Prostate gland (tissue), 2 donors: Measurements from ENCODE around the gene MOG. TPM values are rescaled to one million over a fixed set of nuclear protein-coding genes. Genes with fewer than 3 reads are reported as not detected.

ENCODE experiments used
- DNase-seq: peaks from one replicate; pipeline ENCODE4 v3.0.0-alpha.2; 2019; ENCODE audit warnings: low spot score
- H3K27ac ChIP-seq, 2 donors: fragments of 200-600 bp; sonication (generic); 2 replicates each; pipeline ENCODE4 v1.5.1; 2017 to 2019
- H3K27me3 ChIP-seq: fragments of 200-600 bp; sonication (generic); replicated peaks from 2 replicates; pipeline ENCODE4 v1.5.1; 2019; ENCODE audit not compliant: insufficient read depth
- H3K36me3 ChIP-seq, 2 donors: fragments of 200-600 bp; sonication (generic); 1 replicate in 1 of 2; 2 replicates in 1 of 2; pipeline versions ENCODE4 v1.5.1 to v1.8.1; 2017 to 2019
- H3K4me1 ChIP-seq: fragments of 200-600 bp; sonication (generic); replicated peaks from 2 replicates; pipeline ENCODE4 v1.5.1; 2019
- H3K4me3 ChIP-seq, 2 donors: fragments of 200-600 bp; sonication (generic); 2 replicates each; pipeline ENCODE4 v1.5.1; 2017 to 2019
- H3K9me3 ChIP-seq: fragments of 200-600 bp; sonication (generic); 2 replicates; pipeline ENCODE4 v1.5.1; 2017
- CTCF ChIP-seq, 4 experiments: fragments of 200-600 bp in 2 of 4; fragments of 450-650 bp in 2 of 4; sonication (generic) in 2 of 4; IDR thresholded peaks; 1 replicate in 3 of 4; 2 replicates in 1 of 4; pipeline ENCODE4 v1.5.1; 2016 to 2019; ENCODE audit warnings: antibody characterized with exemption in 4 of 4, mild to moderate bottlenecking in 2 of 4, moderate library complexity in 2 of 4
- POLR2A ChIP-seq: fragments of 450-650 bp; IDR thresholded peaks from one replicate; pipeline ENCODE4 v1.6.1; 2016; ENCODE audit warnings: antibody characterized with exemption, mild to moderate bottlenecking
- POLR2AphosphoS5 ChIP-seq: sonication (generic); formaldehyde crosslinking; IDR thresholded peaks from one replicate; pipeline ENCODE4 v1.6.1; 2017; ENCODE audit warnings: antibody characterized with exemption
- whole genome bisulfite sequencing: methylation state at CpG from one replicate; pipeline ENCODE4 v1.1.5; 2018; 5-methylcytosine and 5-hydroxymethylcytosine counted together
- intact Hi-C: fragments of 100-400 bp; cut with DNase I; formaldehyde crosslinking; loops from one replicate; pipeline ENCODE4 v1.14.2; 2022
- total RNA-seq, 2 donors: library from RNA; depleted of rRNA; stranded (reverse); fragments of >200 nt; gene quantifications; one replicate each; pipeline ENCODE4 v1.1.0, GENCODE V29; 2016

The MOG gene
- total RNA-seq, result not detected

GRCh38 chr6:29656798-29657197 is at the start of gene MOG:
MOG (plus strand) TSS chr6:29657092; CDS start chr6:29657210, 118 bp downstream.
- no peak within 1 kb of the TSS for H3K27ac ChIP-seq
- no peaks in the 10 kb centered on the region for H3K27me3 ChIP-seq

DNA sequence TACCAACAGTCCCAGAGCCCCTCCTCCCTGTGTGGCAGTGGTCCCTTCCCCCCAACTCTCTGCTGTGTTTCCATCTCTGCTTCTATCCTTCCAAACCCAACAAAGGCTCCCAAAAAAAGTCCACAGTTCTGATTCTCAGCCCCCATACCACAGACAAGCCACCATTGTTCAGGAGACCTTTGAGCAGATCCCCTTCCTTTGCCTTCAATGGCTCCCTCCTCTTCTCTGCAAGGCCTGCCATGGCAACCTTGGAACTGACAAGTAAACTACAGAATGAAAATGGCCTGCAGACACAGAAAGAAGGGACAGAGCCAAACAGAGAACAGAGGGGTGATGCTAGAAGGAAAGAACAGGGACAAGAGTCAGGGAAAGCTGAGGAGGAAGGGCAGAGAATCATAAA is 48.8 kb upstream of the MOG start:
- peaks cover 0 to 15% of the 10 kb centered on the region in 2 donors for H3K36me3 ChIP-seq
- no peak for DNase-seq
- H3K4me1 ChIP-seq, result no peaks in the 10 kb centered on the region
- H3K9me3 ChIP-seq, result no peaks in the 10 kb centered on the region
- TF ChIP-seq POLR2AphosphoS5 (no peak), POLR2A (no peak), CTCF (IDR thresholded peaks at IDR 0.05) (no peak)
- no peak overlapping the region for H3K27ac ChIP-seq
- intact Hi-C loops, result no loop called here
- no peak overlapping the region for H3K4me3 ChIP-seq
- H3K27me3 ChIP-seq, result no peaks in the 10 kb centered on the region

More at GRCh38 chr6:29656798-29657197, at the start of gene MOG:
- TF ChIP-seq CTCF (IDR thresholded peaks at IDR 0.05) (no peak), POLR2A (no peak), POLR2AphosphoS5 (no peak)
- WGBS, result 85% methylated on average over 4 of the region's 4 CpGs
- intact Hi-C loops, result no loop called here
- Histone ChIP-seq H3K4me1 (no peaks in the 10 kb centered on the region), H3K9me3 (no peaks in the 10 kb centered on the region), H3K4me3 (no peak within 1 kb of the TSS), H3K36me3 (no peaks in the 10 kb centered on the region)
- DNase-seq, result no peak

DNA sequence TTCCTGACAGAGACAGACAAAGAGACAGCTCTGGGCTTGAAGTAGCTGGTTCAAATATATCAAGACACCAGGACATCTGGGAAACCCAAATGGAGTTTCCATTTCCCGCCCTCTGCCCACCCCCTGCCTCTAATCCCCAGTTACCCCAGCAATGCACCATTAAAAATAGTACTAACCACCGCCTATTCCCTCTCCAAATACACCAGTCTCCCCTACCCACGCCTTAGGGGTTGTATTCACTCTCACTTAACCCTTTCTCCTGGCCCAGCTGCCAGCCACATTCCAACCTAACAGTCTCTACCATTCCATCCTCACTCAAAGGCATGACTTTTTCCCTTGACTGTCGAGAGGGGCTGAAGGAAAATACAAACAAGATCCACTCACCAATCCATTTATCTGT is 46.4 kb upstream of the MOG start:
- intact Hi-C loops, result no loop called here
- WGBS, result 94% methylated on average over 4 of the region's 4 CpGs

DNA sequence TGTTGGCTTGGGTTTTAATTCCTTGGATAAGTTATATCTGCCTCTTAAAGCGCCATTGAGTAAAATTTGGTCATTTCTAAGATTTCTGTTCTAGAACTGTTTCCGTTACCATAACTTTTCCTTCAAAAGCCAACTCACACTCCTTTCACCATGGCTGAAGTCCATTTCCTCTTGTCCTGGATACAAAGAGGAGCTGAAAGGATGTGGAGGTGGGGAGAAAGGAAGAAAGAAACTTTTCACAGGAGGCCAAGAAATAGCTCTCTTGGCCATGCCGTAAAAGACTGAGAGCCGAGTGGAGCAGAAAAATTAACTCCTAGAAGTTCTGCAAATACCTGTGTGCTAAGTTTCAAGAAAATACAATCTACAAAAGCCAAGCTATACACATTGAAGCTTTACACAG is 45.5 kb upstream of the MOG start:
- H3K36me3 ChIP-seq, result peaks cover 0 to 15% of the 10 kb centered on the region in 2 donors
- no peak for DNase-seq
- no peaks in the 10 kb centered on the region for H3K4me1 ChIP-seq
- no peak overlapping the region for H3K27ac ChIP-seq
- H3K4me3 ChIP-seq, result no peak overlapping the region
- intact Hi-C loops, result no loop called here
- H3K9me3 ChIP-seq, result no peaks in the 10 kb centered on the region
- WGBS, result 71% methylated on average over 4 of the region's 4 CpGs
- TF ChIP-seq POLR2A (no peak), CTCF (IDR thresholded peaks at IDR 0.05) (no peak)
- no peaks in the 10 kb centered on the region for H3K27me3 ChIP-seq

More for the DNA sequence above, 46.4 kb upstream of the MOG start:
- no peak overlapping the region for H3K27ac ChIP-seq
- no peaks in the 10 kb centered on the region for H3K4me1 ChIP-seq
- no peak overlapping the region for H3K4me3 ChIP-seq
- DNase-seq, result no peak
- TF ChIP-seq CTCF (IDR thresholded peaks at IDR 0.05) (no peak), POLR2AphosphoS5 (no peak), POLR2A (no peak)
- no peaks in the 10 kb centered on the region for H3K27me3 ChIP-seq
- peaks cover 0 to 15% of the 10 kb centered on the region in 2 donors for H3K36me3 ChIP-seq
- no peaks in the 10 kb centered on the region for H3K9me3 ChIP-seq

DNA sequence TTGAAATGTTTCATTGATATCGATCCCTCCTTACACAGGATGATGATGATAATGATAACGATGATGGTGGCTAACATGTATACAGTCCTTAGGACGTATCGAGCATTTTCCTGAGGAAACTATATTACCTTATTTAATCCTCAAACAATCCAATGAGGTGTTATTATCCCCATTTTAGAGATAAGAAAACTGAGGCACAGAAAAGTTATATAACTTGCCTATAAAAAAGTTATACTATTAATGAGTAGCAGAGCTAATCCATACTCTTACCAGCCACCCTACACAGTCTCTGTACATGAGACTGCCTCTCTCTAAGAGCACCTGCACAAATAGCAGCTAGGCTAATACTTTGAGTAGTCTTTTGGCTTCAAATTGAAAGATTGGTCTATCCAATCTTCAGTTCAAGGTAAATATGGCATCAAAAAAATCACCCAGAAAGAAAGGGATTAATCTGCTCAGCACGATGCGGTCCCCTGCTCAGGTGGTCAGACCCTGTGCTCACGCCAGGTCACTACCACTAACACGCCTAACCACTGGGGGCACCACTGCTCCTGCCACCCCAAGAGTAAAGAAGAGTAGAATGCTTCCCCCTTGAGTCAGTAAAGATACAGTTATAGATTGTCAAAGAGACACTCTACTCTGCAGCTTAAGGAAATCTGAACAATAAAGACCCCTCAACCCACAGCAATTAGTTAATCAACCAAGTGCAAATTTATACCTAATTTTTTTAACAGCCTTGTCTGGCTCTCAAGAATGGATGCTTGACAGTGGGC is 38.9 kb upstream of the MOG start:
- H3K27ac ChIP-seq, result no peak overlapping the region
- intact Hi-C loops, result no loop called here
- H3K4me3 ChIP-seq, result no peak overlapping the region
- H3K9me3 ChIP-seq, result no peaks in the 10 kb centered on the region
- no peaks in the 10 kb centered on the region for H3K27me3 ChIP-seq
- H3K36me3 ChIP-seq, result no peaks in the 10 kb centered on the region
- H3K4me1 ChIP-seq, result no peaks in the 10 kb centered on the region
- 92% methylated on average over 8 of the region's 8 CpGs for WGBS
- TF ChIP-seq POLR2A (no peak), CTCF (IDR thresholded peaks at IDR 0.05) (no peak), POLR2AphosphoS5 (no peak)
- no peak for DNase-seq
